IMR-90 (cell line): ENCODE results near the gene NUDCD2.

Experiments used
- MAZ ChIP-seq: IDR thresholded peaks from 2 replicates; pipeline ENCODE4 v1.6.1; 2012; ENCODE audit warnings: low read depth, mild to moderate bottlenecking, low read length, improper control_type of control experiment, moderate library complexity, borderline replicate concordance
- MXI1 ChIP-seq: IDR thresholded peaks from 2 replicates; pipeline ENCODE4 v1.6.1; 2012; ENCODE audit warnings: low read depth, mild to moderate bottlenecking, low read length, moderate library complexity, borderline replicate concordance
- POLR2A ChIP-seq: IDR thresholded peaks from 2 replicates; pipeline ENCODE4 v1.6.1; 2012; ENCODE audit warnings: mild to moderate bottlenecking, low read depth, low read length
- RAD21 ChIP-seq: IDR thresholded peaks from 2 replicates; pipeline ENCODE4 v1.6.1; 2012; ENCODE audit warnings: low read length, improper control_type of control experiment
- SMC3 ChIP-seq: fragments of 150-350 bp; IDR thresholded peaks from 2 replicates; pipeline ENCODE4 v1.6.1; 2016; ENCODE audit warnings: low read depth, mild to moderate bottlenecking, antibody characterized with exemption, low read length, moderate library complexity
- TF ChIP-seq, protein P1 (sequence below): conservative IDR thresholded peaks from 2 replicates; pipeline ENCODE4 v1.5.1; 2012; ENCODE audit warnings: mild to moderate bottlenecking, low read depth, low read length, improper control_type of control experiment
- TF ChIP-seq, protein P2 (sequence below): fragments of 150-350 bp; IDR thresholded peaks from 2 replicates; pipeline ENCODE4 v1.6.1; 2016; ENCODE audit warnings: low read depth, mild to moderate bottlenecking, low read length, moderate library complexity, borderline replicate concordance

DNA sequence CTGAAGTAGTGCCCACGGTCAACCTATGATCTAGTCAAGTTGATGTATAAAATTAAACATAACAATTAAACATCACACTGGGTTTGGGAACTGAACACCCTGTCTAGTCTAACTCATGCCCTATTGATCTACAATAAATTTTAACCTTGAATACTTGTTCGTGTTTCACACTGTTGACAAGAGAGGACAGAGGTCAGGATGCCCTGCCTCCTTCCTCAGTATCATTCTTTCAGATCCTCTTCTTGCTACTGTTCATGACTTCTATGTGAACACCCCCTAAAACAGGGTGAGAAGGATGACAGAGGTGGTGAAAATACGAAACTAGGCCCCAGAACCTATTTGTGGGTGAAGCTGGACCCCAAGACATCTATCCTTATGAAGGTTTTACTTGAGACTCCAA lies 37.4 kb upstream of the NUDCD2 start:
- TF ChIP-seq SMC3, result no peak
- TF ChIP-seq, protein P1, sequence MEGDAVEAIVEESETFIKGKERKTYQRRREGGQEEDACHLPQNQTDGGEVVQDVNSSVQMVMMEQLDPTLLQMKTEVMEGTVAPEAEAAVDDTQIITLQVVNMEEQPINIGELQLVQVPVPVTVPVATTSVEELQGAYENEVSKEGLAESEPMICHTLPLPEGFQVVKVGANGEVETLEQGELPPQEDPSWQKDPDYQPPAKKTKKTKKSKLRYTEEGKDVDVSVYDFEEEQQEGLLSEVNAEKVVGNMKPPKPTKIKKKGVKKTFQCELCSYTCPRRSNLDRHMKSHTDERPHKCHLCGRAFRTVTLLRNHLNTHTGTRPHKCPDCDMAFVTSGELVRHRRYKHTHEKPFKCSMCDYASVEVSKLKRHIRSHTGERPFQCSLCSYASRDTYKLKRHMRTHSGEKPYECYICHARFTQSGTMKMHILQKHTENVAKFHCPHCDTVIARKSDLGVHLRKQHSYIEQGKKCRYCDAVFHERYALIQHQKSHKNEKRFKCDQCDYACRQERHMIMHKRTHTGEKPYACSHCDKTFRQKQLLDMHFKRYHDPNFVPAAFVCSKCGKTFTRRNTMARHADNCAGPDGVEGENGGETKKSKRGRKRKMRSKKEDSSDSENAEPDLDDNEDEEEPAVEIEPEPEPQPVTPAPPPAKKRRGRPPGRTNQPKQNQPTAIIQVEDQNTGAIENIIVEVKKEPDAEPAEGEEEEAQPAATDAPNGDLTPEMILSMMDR, result no peak
- no peak for TF ChIP-seq MXI1
- no peak for TF ChIP-seq MAZ
- TF ChIP-seq POLR2A, result no peak
- TF ChIP-seq, protein P2, sequence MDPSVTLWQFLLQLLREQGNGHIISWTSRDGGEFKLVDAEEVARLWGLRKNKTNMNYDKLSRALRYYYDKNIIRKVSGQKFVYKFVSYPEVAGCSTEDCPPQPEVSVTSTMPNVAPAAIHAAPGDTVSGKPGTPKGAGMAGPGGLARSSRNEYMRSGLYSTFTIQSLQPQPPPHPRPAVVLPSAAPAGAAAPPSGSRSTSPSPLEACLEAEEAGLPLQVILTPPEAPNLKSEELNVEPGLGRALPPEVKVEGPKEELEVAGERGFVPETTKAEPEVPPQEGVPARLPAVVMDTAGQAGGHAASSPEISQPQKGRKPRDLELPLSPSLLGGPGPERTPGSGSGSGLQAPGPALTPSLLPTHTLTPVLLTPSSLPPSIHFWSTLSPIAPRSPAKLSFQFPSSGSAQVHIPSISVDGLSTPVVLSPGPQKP, result no peak
- no peak for TF ChIP-seq RAD21
